Vagina (tissue), 2 donors: Measurements from ENCODE around the gene PHKA2.

Experiments
- CTCF ChIP-seq, 3 experiments: fragments of 450-650 bp in 2 of 3; fragments of 200-600 bp in 1 of 3; sonication (generic) in 1 of 3; IDR thresholded peaks; one replicate each; pipeline ENCODE4 v1.5.1; 2017 to 2019; ENCODE audit warnings: antibody characterized with exemption in 3 of 3, mild to moderate bottlenecking in 2 of 3, moderate library complexity in 2 of 3
- POLR2A ChIP-seq, 2 donors: fragments of 450-650 bp; IDR thresholded peaks; one replicate each; pipeline ENCODE4 v1.6.1; 2017; ENCODE audit warnings: antibody characterized with exemption in 2 of 2, mild to moderate bottlenecking in 2 of 2, moderate library complexity in 2 of 2
- POLR2AphosphoS5 ChIP-seq, 2 donors: sonication (generic); formaldehyde crosslinking; IDR thresholded peaks; one replicate each; pipeline ENCODE4 v1.9.0; 2017; ENCODE audit warnings: antibody characterized with exemption in 2 of 2, mild to moderate bottlenecking in 2 of 2, low read depth in 1 of 2; ENCODE audit not compliant: insufficient read depth in 1 of 2

GRCh38 chrX:18970465-18970864 is 13.4 kb downstream of the PHKA2 start:
- no peak for TF ChIP-seq CTCF (IDR thresholded peaks at IDR 0.05)
- no peak for TF ChIP-seq POLR2A (IDR thresholded peaks at IDR 0.05)
- no peak for TF ChIP-seq POLR2AphosphoS5 (IDR thresholded peaks at IDR 0.05; ENCODE audit: insufficient read depth in 1 of 2, low read depth in 1 of 2)
